T47D (cell line): ENCODE data around the gene SV2C.

ENCODE experiments used
- DNase-seq, 2 experiments: peaks; one replicate each; pipeline versions ENCODE4 v3.0.0 to v3.0.0-alpha.2; 2011 to 2012; ENCODE audit warnings: low read depth in 1 of 2, low spot score in 1 of 2
- JUND ChIP-seq: IDR thresholded peaks from 2 replicates; pipeline ENCODE4 v1.6.1; 2012; ENCODE audit warnings: low read depth
- in situ Hi-C: cut with HindIII; loops from 2 replicates; pipeline ENCODE4 v1.10.0; 2016; ENCODE audit warnings: low sequenced_read_pairs, low pct_unique_long_range_greater_than_20kb

Gene SV2C

GRCh38 chr5:76155536-76155935 is 72.4 kb downstream of the SV2C start:
- in situ Hi-C loops, result no loop called here
- TF ChIP-seq JUND, result no peak
- no peak for DNase-seq

- in situ Hi-C loops, result no loop called here
- TF ChIP-seq JUND, result no peak
- no peak for DNase-seq
These were observed 79.2 kb downstream of the SV2C start for GRCh38 chr5:76162335-76162734.

- no peak for TF ChIP-seq JUND
- in situ Hi-C loops, result no loop called here
- peak in 1 of 2 experiments; percentile 7 for DNase-seq
These were observed 80.0 kb downstream of the SV2C start for GRCh38 chr5:76163111-76163628.

GRCh38 chr5:76165029-76165428 is 81.8 kb downstream of the SV2C start:
- TF ChIP-seq JUND, result no peak

GRCh38 chr5:76165711-76166374 is 82.7 kb downstream of the SV2C start:
- DNase-seq, result no peak
- no peak for TF ChIP-seq JUND
- in situ Hi-C loops, result no loop called here

More at GRCh38 chr5:76165029-76165428, 81.8 kb downstream of the SV2C start:
- in situ Hi-C loops, result no loop called here
- no peak for DNase-seq

GRCh38 chr5:76166886-76167576 is 83.8 kb downstream of the SV2C start:
- TF ChIP-seq JUND, result no peak
- in situ Hi-C loops, result no loop called here
- DNase-seq, result no peak

- in situ Hi-C loops, result no loop called here
- TF ChIP-seq JUND, result no peak
- no peak for DNase-seq
These were observed 86.1 kb downstream of the SV2C start for GRCh38 chr5:76169146-76169905.

- in situ Hi-C loops, result no loop called here
- DNase-seq, result no peak
- no peak for TF ChIP-seq JUND
These were observed 90.9 kb downstream of the SV2C start for GRCh38 chr5:76174101-76174500.

DNA sequence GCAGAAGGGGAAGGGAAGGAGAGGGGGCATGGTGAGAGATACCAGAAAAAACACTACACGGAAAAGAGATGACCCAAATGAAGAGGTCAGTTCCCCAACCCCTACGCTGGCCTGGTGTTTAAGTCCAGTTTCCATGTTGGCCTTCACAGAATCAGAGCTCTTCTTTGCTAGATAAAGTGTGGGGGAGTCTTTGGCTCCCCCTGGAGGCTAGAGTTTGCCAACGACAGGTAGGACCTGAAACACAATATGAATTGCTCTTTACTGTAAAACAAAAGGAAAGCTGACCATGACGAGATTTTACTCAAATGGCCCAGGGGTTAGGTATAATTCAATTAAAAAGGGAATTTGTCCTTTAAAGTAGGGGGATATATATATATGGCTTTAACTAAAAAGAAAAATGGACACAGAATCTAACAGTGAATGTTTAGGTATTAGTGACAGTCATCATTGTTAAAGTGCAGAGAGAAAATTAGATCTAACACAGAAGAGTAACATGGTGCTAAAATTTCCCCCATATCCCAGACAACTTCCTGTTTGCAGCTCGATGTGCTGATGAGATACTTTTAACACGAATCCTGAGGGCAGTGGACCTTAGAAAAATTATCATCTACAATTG is 92.0 kb downstream of the SV2C start:
- in situ Hi-C loops, result no loop called here
- TF ChIP-seq JUND, result no peak

GRCh38 chr5:76175821-76176403 is 92.7 kb downstream of the SV2C start:
- in situ Hi-C loops, result no loop called here
- TF ChIP-seq JUND, result no peak
- no peak for DNase-seq

More for the DNA sequence above, 92.0 kb downstream of the SV2C start:
- DNase-seq, result peak; percentile 76 to 90

- TF ChIP-seq JUND, result no peak
- no peak for DNase-seq
These were observed 94.8 kb downstream of the SV2C start for GRCh38 chr5:76177978-76178377.

DNA sequence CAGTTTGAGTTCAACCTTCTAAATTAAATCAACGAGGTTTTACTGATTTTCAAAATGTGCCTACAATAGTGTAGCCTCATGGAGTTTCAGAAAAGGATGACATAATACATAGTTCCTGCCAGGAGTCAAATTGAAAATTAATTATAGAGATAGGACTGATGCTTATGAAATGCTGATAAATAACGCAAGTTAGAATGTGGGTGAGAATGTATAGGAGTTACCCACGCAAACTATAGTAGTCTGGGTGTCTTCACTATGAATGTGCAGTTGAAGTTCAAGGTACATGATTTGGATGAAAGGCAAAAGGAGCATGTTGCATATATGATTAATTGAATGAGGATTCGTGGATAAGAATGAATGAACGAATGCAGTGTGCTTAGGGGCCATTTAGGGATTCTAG is 95.7 kb downstream of the SV2C start:
- in situ Hi-C loops, result no loop called here
- no peak for DNase-seq
- TF ChIP-seq JUND, result no peak

More at GRCh38 chr5:76177978-76178377, 94.8 kb downstream of the SV2C start:
- in situ Hi-C loops, result no loop called here
